HFF-Myc (cell line): ENCODE measurements around the gene CST5.
A peak's percentile ranks its signal among the peaks of the same experiment; 100 is the strongest.
"Not testable (repeated sequence)": the region's sequence is repeated elsewhere in the genome, so short reads cannot be mapped to it uniquely, and the experiment has no call there.

Source experiments
- DNase-seq: peaks from one replicate; pipeline ENCODE4 v3.0.0-alpha.2; 2011; ENCODE audit warnings: low read depth; ENCODE audit errors: extremely low read depth
- H3K4me3 ChIP-seq: replicated peaks from 2 replicates; pipeline ENCODE4 v1.5.1; 2011; ENCODE audit warnings: low read depth, mild to moderate bottlenecking, control low read depth, low read length
- TF ChIP-seq, protein P1 (sequence below): IDR thresholded peaks from 2 replicates; pipeline ENCODE4 v1.5.1; 2012; ENCODE audit warnings: mild to moderate bottlenecking, low read depth, low read length, control low read depth; ENCODE audit errors: missing control alignments

CST5 gene

GRCh38 chr20:23856226-23856625 is 23.3 kb downstream of the CST5 start:
- DNase-seq, result no peak
- no peak overlapping the region for H3K4me3 ChIP-seq
- TF ChIP-seq, protein P1, sequence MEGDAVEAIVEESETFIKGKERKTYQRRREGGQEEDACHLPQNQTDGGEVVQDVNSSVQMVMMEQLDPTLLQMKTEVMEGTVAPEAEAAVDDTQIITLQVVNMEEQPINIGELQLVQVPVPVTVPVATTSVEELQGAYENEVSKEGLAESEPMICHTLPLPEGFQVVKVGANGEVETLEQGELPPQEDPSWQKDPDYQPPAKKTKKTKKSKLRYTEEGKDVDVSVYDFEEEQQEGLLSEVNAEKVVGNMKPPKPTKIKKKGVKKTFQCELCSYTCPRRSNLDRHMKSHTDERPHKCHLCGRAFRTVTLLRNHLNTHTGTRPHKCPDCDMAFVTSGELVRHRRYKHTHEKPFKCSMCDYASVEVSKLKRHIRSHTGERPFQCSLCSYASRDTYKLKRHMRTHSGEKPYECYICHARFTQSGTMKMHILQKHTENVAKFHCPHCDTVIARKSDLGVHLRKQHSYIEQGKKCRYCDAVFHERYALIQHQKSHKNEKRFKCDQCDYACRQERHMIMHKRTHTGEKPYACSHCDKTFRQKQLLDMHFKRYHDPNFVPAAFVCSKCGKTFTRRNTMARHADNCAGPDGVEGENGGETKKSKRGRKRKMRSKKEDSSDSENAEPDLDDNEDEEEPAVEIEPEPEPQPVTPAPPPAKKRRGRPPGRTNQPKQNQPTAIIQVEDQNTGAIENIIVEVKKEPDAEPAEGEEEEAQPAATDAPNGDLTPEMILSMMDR, result no peak

DNA sequence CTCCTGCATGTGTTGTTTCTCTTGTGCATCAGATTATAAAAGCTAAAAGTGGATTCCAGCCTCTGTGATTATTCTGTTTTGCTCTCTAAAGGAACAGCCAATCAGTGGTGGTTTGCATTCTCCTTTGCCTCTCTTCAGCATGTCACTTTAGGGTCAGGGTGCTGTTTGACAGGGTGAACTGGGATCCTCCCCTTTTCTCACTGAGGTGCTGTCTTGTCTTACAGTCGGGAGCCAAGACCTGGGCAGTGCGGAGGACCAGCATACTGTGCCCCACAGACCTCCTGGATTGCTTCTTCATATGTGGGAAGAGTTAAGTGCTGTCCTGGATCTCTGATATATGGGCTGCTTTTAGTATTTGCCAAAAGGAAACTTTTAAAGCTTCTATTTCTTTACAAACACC is 37.9 kb downstream of the CST5 start:
- DNase-seq, result no peak
- TF ChIP-seq, protein P1, result no peak
- H3K4me3 ChIP-seq, result no peak overlapping the region

GRCh38 chr20:23835716-23836115 is 43.8 kb downstream of the CST5 start:
- H3K4me3 ChIP-seq, result no peak overlapping the region
- no peak for DNase-seq
- TF ChIP-seq, protein P1, result no peak

GRCh38 chr20:23832775-23833513 is 46.6 kb downstream of the CST5 start:
- H3K4me3 ChIP-seq, result no peak overlapping the region
- DNase-seq, result no peak
- TF ChIP-seq, protein P1, result no peak

- DNase-seq, result peak; percentile 19
- H3K4me3 ChIP-seq, result not testable (repeated sequence)
Measured at GRCh38 chr20:23831961-23832360, 47.6 kb downstream of the CST5 start.

DNA sequence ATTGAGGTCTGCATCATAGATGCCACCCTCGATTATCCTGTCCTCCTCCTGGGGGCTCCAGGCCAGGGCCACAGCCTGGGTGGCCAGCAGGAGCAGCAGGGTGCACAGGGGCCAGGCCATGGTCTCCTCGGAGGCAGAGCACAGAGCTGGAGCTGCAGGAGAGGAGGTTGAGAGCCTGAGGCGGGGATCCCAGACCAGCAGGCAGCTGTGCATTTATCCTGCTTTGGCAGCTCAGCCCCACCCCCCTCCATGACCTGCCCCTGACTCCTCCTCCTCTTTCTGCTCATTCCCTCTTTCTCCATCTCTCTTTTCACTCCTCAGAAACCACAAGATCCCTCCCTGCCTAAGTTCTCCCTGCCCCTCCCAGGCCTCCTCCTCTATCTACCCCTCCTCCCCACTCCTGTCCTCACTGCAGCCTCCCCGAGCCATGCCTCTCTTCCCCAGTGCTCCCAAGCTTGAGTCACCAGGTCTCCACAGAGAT is 53.0 kb downstream of the CST5 start, which contains the start of gene CST2:
CST2 (minus strand) TSS at position 189 of the 481 bp plus-strand sequence; CDS start at position 120, 69 bp downstream.
- no peak within 1 kb of the TSS for H3K4me3 ChIP-seq
- no peak for DNase-seq
- TF ChIP-seq, protein P1, result no peak
